GM12878 (cell line): Measurements from ENCODE around the gene MBD3L2B.
"Not testable (repeated sequence)": the region's sequence is repeated elsewhere in the genome, so short reads cannot be mapped to it uniquely, and the experiment has no call there.

Source experiments
- TAF1 ChIP-seq: IDR thresholded peaks from 2 replicates; pipeline ENCODE4 v1.6.1; 2011; ENCODE audit warnings: mild to moderate bottlenecking, low read depth, low read length, borderline replicate concordance
- TF ChIP-seq, protein P1 (sequence below): IDR thresholded peaks from 2 replicates; pipeline ENCODE4 v1.6.1; 2012; ENCODE audit warnings: low read depth, low read length, improper control_type of control experiment

DNA sequence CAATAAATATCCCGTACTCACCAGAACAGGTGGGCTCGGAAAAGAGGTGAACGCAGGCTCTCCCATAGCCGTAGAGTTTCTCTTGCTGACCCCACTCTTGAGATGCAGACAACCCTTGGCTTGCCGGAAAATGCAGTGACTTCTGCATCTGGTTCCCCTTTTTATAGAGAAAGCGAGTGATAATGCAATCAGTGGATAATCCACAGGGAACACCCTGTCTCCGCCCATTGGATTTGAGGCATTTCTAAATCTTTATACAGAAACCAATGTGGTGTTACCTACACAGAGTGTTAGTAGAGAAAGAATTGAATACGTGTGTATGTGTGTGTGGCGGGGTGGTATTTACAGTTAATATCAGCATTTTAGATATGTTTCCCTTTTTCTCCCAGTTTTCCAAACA, 18.8 kb upstream of the MBD3L2B start, which contains the start of gene MBD3L4:
- TF ChIP-seq, protein P1, sequence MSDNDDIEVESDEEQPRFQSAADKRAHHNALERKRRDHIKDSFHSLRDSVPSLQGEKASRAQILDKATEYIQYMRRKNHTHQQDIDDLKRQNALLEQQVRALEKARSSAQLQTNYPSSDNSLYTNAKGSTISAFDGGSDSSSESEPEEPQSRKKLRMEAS = not testable (repeated sequence)
- not testable (repeated sequence) for TF ChIP-seq TAF1
